GM21825 (cell line): Measurements from ENCODE around the gene SLC44A1.

ENCODE experiments used
- ATAC-seq: cut with Tn5 transposase; IDR thresholded peaks from one replicate; pipeline ENCODE4 v1.9.1; 2021; ENCODE audit warnings: mild to moderate bottlenecking, moderate library complexity; ENCODE audit not compliant: unreplicated experiment

SLC44A1 gene

DNA sequence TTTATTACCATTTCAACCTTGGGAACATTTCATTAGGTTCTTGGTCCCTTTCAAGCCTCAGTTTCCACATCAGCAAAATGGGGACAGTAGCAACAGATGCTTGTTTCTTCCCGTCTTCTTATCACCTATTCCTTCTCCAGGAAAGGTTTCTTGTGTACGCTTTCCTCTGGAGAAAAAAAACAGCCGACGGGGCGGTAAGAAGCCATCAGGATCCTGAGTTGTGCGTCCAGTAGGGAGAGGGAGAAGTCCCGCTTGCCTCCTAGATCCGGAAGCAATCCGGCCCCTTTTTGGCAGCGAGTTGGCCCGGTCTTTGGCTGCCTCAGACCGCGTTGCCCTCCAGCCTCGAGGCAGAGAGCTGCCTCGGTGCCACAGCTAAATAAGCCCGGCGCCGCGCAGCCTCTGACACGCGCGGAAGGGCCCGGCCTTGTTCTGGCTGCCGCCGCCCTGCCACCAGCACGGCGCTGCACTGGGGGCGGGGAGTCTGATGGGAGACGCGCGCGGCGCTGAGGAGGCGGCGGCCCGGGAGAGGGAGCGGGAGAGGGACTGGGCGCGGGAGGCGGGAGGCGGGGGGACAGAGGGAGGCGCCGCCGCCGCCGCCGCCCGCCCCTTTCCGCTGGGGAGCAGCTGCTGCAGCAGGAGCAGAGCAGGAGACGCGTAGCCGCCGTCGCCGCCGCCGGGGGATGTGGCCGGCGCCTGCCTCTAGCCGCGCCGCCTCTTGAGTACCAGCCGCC, at the start of gene SLC44A1:
Gene SLC44A1 (plus strand): TSS at position 649 of the 731 bp plus-strand sequence. CDS start 218 bp downstream, outside the sequence.
- ATAC-seq, result peak; percentile 87

DNA sequence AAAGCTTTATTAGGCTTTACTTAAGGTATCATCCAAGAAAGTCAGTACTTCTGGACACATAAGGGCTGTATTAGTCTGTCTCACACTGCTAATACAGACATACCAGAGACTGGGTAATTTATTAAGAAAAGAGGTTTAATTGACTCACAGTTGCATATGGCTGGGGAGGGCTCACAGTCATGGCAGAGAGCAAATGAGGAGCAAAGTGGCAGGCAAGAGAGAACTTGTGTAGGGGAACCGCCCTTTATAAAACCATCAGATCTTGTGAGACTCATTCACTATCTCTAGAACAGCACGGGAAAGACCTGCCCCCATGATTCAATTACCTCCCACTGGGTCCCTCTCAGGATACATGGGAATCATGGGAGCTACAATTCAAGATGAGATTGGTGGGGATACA, 49.2 kb upstream of the SLC44A1 start:
- no peak for ATAC-seq

DNA sequence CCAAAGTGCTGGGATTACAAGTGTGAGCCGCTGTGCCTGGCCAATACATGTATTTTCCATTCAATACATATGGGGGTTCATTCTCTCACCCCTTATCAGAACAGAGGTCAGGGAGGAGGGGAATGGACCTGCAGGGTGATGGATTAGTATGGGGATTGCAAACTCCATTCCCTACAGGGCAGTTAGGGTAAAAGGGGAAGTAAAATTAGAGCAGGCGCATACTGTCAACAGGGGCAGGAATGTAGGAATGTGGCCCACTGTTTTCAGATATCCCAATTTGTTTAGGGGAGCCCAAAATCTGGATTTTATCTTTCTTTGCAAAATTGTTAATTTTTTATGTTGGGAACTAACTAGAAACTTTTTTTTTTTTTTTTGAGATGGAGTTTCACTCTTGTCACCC, 46.4 kb upstream of the SLC44A1 start:
- no peak for ATAC-seq

DNA sequence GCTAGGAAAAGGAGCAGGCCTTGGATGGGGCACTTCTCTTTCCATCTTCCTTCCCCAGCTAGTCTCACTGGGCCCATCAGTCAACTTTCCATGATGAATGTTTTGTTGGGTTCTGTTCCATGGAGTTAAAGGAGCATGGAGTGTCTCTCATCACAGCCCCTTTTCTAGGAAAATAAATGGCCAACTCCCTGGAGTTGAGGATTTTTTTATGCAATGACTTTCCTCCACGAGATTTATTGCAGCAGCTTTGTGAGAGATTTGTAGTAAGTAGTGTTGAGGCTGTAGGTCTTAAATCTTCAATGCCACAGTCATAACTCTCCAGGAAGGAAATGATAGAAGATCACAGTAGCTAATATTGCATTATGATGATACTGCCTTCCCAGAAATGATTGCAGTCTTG, 45.6 kb upstream of the SLC44A1 start:
- no peak for ATAC-seq

DNA sequence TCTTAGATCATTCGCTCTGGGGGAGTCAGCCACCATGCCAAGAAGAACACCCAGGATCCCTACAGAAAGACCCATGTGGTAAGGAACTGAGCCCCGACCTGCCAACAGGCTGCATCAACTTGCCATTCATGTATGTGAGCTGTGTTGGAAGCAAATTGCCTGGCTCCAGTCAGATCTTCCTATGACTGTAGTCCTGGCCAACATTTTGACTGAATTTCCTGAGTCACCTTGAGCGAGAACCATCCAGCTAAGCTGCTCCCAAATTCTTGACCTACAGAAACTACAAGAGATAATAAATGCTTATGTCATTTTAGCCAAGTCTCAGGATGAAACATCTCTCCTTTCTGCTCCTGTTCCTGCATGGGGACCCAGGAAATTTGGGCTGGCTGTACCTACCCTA, 40.0 kb upstream of the SLC44A1 start:
- no peak for ATAC-seq

DNA sequence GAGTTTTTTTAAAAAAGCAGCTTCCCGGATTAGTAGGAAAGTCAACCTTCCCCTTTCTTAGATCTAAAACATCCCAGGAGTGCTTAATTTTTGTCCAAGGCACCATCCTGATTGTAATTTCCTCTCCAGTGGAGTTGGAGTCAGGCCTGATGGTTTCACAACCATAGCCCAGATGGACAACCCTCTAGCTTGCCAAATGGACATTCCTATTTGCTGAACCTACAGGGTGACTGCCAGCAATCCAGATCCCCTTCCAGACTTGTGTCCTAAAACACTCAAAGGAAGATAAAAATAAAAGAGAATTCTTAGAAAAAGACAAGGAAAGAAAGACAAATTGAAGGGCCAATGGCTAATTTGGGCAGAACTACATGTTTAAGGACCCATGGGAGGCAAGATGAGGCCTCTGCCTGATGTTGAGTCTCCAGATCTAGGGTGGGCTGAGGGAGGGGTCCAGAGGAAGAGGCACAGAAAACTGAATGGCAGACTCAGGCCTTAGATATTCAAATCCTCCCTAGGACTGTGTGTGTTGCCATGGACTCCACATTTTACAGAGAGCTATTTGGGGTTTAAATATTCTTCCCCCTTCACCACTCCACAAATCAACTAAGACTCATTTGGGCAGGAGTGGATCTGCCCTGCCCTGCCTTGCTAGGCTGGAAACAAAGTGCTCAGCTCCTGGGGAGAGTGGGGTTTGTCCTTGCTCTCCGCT, 38.5 kb upstream of the SLC44A1 start:
- ATAC-seq, result no peak

DNA sequence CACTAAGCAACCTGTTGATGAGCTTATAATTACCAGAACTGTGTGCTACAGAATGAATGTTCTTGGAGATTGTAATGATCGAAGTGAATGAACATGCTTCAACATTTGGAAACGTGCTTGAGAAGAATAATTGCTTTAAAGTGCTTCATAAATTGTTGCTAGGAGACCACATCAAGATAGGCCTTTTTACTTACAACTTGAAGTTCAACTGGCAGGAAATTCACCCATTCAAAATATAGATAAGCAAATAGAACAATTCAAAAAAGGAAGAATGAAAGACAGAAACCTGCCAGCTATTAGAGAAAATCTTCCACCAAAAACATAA, 38.0 kb upstream of the SLC44A1 start:
- ATAC-seq, result no peak

DNA sequence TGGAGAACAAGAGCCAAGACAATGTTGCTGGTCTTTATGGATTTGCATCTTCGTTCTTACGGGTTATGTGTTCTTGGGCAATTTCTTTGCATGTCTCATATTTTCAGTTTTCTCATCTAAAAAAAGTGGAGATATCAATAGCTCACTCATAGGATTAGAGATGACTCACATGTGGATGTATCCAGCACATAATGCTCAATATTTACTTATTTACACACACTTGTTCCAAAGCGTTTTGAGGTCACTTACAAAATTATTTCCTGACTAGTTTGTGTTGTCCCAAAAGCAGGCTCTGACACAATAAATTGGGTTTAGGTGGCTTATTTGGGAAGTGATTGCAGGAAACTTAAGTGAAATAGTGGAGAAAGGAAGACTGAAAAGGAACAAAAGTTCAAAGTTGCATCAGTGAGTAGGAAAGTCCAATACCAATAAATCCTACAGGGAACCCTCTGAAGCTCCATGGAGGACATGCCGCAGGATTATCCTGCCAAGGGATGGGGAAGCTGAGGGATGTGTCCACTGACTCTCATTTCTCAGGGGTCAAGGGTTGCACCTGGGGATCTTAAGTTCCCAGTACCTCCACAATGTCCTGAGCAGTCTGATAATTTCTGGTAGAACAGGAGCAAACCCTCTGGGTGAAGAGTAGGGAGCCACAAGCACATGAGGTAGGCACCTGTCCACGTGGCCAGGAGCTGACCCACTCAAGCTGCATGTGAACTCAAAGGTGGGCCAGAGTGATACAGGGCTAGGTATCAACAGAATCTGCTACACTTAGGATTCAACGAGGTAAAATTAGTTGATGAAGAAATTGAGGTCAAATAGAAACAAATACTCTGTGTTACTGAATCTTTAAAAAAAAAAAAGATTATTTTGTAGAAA, 37.4 kb upstream of the SLC44A1 start:
- ATAC-seq, result no peak

DNA sequence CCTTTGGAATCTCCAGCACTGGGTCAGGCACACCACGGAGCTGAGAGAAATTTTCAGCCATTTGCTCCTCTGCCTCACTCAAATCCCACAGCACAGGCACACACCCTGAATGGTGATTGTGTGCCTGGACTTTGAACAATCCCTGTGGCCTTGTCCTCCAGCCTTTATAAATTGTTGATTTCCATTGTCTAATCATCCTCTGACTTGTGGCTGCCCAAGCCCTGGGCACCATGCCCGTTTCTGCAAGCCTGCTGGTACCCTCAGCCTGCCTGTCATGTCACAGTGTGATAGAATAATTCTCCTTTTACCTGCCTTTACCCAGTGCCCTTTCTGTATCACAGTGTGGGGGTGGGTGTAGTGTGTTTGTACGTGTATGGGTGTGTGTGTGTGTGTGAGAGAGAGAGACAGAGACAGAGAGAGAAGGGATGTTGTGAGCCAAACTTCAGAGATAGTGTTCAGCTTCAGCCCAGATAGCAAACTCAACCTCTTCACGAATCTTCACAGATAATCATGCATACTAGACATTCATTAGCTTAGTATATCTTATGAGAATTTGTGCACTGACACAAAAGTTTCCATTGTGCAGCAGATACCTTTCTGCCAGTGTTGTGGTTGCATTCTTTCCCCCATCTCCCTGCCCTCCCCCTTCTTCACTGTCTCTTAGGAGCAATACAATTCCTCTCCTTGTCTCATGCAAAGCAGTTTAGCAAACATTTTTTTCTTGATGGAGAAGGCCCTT, 27.8 kb upstream of the SLC44A1 start:
- no peak for ATAC-seq

DNA sequence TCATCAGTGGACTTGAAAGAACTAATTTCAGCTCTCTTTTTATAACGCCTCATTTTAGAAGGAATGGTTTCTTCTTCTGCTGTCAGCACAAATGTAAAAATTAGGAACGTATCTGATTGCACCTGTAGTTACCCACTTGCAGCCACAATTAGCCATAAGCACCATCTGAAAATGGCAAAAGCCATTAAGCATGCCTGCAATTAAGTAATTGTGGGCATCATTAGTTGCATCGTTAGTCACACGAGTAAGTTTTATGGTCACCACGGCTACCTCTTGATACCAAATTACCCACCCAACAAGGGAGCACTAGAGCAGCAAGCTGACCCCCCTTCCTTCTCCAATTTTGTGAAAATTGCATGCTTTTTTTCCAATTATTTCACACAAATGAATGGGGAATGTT, 25.8 kb upstream of the SLC44A1 start:
- no peak for ATAC-seq

DNA sequence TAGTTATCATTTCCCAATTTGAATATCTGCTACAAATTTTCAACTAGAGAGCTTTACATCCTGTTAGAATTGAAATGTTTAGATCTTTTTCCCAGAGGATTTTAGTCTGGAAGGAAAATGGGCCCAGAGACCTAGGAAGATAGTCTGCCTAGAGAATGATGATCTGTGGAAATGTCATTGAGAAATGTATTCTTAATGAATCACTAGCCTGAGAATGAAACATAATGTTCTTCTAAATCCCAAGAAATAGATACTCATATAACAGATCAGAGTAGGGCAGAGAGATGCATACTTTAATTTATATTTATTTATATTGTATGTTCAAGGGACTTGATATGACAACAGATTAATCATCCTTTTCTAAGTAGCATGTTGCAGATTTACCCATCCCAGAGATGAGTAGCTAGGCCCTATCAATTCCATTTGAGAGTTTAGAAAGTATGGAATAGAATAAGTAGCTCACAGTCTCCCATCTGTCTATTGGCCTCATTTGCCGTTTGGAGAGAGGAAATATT, 25.1 kb upstream of the SLC44A1 start:
- ATAC-seq, result no peak

DNA sequence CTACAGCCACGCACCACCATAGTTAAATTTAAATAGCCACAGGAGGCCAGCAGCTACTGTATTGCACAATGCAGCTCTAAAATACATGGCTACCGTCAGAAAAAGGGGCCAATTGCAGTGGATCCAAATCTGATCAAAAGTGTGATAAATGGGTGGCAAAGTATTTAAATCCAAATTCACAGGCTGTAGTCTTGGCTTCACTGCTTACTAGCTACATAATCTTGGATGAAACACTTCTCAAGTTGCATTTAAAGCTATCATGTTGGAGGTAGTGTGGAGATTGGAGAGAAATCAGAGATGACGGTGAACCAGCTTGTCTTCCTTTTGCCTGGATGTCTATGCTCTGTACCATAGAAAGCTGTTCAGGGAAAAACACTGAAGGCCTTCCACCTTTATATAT, 24.0 kb upstream of the SLC44A1 start:
- ATAC-seq, result no peak

DNA sequence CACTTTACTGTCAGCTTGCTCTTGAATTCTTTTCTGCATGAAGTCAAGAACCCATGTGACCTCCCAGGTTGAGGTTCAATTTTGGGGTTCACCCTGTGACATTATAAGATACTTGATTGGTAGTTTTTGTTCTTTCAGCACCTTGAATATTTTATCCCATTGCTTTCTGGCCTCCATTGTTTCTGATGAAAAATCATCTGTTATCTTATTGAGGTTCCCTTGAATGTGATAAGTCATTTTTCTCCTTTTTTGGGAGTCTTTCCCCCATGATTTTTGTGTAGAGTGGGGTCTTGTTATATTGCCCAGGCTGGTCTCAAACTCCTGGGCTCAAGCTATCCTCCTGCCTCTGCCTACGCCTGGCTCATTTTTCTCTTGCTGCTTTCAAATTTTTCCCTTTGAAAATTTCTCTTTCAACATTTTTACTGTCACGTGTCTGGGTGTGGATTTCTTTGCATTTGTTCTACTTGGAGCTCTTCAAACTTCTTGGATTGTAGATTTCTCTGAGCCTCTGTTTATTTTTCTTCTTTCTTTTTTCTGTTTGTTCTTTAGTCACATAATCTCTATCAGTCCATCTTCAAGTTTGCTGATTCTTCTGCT, 20.8 kb upstream of the SLC44A1 start:
- no peak for ATAC-seq

DNA sequence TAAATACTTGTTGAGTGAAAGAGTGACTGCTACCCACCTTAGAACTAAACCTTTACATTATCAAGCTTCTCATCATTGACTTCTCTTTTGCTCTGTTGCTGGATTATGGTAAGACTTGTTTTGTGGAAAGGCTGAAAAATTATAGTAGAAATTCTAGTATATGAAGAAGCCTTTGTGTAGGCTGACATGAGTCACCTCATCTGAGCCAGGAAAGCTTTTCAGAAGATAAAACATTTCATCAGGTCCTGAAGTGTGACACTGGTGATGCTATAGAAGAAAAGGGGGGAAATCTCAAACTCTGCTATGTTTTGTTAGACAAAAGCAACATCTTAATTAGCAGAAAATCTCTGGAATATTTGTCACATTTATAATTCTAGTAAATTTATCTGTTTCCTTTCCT, 18.4 kb upstream of the SLC44A1 start:
- ATAC-seq, result no peak

DNA sequence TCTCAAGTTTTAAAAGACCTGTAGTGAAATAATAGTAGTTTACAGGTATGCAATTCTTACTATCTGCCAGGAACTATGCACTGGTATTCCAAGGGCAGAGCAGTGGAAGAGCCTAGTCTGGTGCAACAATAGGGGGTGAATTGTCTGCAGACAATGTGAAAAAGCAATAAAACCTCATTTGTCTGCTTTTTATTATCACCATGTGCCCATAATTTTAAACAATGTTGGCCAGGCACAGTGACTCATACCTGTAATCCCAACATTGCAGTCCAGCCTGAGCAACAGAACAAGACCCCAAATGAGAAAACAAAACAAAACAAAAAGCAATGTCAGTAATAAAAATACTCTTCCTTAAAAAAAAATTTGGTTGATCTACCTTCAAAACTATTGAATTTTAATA, 12.2 kb upstream of the SLC44A1 start:
- no peak for ATAC-seq

DNA sequence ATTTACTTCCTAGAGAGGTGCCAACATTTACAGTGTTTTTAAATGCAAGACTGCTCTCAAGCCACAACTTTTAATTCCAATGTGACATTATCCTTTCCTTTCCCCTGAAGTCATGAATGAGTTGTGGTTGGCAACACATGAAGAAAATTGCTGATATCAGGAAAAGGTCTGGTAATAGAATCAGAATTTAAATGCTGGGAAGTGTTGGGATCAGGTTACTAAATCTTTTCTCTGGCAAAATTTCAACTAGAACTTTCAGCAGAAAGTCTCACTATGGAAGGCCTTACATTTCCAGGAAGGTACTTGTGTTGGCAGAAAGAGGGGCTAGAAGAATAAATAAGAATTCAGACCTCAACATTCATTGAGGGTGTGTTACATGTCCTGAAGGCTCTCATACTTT, 10.6 kb upstream of the SLC44A1 start:
- ATAC-seq, result no peak

DNA sequence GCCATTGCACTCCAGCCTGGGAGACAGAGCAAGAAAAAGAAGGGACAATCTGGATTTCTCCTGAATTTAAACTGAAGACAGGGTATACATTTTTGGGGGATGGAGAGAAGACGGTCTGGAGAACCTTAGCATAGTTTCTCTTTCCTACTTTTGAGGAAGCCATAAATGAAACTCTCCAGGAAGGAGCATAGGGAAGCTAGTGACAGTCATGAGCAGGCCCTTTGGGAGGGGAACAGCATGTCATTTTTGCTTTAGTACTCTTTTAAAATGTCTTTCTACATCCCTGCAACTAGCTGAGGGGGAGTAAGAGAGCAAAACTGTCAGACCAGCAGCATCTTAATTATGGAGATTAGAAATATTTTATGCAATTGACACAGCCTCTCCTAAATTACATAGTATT, 8.2 kb upstream of the SLC44A1 start:
- ATAC-seq, result no peak

DNA sequence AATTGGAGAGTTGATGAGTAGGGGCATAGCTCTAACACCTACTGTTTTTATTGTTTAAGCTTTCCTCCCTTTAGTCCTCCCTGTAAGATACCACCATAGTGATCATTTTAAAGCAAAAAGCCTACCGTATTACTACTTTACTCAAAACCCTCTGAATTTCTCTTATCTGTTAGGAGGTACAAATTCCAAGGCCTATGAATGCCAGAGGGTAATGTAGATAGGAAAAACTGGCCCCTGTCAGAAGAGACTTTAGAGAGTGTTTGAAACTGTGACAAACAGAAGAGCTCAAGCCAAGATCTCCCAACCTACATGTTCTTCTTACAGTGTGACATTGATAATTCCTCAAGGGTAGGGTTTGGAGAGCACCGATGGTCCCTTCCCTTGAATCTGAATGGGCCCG, 7.2 kb upstream of the SLC44A1 start:
- no peak for ATAC-seq

DNA sequence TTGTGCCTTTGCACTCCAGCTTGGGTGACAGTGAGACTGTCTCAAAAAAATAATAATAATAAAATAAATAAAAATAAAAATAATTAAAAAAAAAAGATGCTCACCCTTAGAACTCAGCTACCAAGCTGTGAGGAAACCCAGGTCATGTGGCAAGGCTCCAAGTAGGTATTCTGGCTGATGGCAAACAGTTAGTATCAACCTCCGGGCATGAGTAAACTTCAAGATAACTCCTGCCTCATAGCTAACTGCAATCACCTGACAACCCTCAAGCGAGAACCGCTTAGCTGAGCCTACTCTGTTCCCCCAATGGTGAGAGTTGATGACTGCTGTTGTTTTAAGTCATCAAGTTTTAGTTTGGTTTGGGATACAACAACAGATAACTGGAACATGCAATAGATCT, 6.1 kb upstream of the SLC44A1 start:
- no peak for ATAC-seq

DNA sequence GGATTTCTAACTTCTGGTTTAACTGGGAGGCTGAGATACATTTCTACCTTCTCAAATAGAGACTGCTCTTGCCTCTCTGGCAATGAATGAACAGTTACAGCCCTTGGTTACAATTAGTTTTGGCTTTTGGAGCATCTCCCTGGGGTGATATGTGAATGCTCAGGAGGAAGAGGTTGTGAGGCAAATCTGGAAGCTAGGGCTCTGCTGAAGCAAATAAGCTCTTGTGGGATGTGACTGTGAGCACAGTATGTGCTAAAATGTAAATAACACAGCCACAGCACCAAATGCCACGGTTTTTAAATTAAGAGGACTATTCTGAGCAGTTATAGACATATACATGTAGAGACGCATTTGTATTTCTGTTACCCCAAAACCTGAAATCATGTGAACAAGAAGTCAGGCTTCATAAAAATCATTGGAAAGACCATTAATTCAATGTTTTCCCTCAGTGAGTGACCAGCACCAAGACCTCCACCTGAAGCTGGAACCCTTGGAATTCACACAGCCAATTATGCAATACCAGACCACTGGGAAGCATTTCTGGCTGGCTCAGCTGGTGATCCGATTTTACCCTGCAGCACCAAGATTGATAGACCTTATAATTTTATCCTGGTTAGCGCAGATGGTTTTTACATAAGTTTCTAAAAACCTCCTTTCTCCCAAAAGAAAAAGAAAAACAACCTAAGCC, 3.0 kb upstream of the SLC44A1 start:
- ATAC-seq, result no peak
